ENCODE results near the gene PIAS2. TPM values are rescaled to one million over a fixed set of nuclear protein-coding genes. Genes with fewer than 3 reads are reported as not detected.
"Not testable (repeated sequence)": the region's sequence is repeated elsewhere in the genome, so short reads cannot be mapped to it uniquely, and the experiment has no call there.

The PIAS2 gene, protein sequence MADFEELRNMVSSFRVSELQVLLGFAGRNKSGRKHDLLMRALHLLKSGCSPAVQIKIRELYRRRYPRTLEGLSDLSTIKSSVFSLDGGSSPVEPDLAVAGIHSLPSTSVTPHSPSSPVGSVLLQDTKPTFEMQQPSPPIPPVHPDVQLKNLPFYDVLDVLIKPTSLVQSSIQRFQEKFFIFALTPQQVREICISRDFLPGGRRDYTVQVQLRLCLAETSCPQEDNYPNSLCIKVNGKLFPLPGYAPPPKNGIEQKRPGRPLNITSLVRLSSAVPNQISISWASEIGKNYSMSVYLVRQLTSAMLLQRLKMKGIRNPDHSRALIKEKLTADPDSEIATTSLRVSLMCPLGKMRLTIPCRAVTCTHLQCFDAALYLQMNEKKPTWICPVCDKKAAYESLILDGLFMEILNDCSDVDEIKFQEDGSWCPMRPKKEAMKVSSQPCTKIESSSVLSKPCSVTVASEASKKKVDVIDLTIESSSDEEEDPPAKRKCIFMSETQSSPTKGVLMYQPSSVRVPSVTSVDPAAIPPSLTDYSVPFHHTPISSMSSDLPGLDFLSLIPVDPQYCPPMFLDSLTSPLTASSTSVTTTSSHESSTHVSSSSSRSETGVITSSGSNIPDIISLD
- total RNA-seq: 59.9 TPM

- peak; percentile 74 for DNase-seq (ENCODE audit: low spot score)
Measured at GRCh38 chr18:46917108-46917802, at the start of gene PIAS2, which contains the start of gene KATNAL2. Gene PIAS2, minus strand, starts transcription at chr18:46917507. Its CDS starts 162 bp downstream, at chr18:46917345. Gene KATNAL2, plus strand, starts transcription at chr18:46917602. Its CDS starts 29,271 bp downstream, at chr18:46946873.

DNA sequence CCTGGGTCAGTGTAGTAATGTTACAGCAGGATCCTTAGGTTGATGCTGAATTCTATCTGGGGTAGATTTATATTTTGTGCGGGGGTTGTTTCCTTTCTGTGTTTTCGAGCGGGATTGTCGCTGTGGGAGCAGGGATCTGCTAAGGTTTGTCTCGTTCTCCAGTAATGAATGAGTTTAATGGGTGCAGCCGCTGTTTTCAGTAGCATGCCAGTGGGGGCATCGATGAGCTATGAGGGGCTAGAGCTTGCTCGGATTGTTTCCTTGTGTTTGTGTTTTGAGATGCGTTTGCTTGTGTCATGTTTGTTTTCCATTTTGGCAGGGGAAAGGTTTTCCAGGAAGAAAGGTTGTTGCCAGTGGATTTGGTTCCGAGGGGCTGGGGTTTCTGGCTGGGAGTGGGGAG lies 49.0 kb upstream of the PIAS2 start:
- not testable (repeated sequence) for DNase-seq (ENCODE audit: low spot score)

DNA sequence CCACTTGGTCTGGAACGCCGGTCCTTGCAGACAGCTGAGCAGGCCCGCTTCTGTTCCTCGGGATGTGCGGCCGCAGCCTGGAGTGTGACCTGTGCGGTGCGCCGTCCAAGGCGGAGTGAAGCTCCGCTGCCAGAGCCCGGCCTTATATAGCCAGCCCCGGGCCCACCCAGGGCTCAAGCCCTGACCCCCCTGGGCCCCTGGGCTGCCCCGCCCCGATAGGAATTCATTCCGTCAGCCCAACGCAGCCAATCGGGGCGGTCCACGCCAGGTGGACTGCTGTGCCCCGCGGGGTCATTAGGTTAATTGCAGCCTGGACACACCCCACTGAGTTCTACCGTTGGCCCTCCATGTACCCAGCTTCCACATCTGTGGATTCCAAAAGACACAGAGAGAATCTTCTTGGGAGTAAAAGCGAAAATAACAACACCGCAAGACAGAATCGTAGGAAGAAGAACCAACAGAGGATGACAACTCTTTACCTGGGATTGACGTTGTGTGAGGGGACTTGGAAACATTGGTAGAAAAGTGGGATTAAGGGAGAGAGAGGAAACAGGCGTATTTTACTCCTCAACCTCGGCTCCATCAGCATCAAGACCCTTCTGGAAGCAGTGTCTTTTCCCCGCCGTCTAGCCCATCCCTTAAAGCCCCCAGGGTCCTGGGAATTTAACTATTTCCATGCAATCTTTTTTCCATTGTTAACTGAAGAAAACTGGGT lies 47.4 kb upstream of the PIAS2 start:
- not testable (repeated sequence) for DNase-seq (ENCODE audit: low spot score)

DNA sequence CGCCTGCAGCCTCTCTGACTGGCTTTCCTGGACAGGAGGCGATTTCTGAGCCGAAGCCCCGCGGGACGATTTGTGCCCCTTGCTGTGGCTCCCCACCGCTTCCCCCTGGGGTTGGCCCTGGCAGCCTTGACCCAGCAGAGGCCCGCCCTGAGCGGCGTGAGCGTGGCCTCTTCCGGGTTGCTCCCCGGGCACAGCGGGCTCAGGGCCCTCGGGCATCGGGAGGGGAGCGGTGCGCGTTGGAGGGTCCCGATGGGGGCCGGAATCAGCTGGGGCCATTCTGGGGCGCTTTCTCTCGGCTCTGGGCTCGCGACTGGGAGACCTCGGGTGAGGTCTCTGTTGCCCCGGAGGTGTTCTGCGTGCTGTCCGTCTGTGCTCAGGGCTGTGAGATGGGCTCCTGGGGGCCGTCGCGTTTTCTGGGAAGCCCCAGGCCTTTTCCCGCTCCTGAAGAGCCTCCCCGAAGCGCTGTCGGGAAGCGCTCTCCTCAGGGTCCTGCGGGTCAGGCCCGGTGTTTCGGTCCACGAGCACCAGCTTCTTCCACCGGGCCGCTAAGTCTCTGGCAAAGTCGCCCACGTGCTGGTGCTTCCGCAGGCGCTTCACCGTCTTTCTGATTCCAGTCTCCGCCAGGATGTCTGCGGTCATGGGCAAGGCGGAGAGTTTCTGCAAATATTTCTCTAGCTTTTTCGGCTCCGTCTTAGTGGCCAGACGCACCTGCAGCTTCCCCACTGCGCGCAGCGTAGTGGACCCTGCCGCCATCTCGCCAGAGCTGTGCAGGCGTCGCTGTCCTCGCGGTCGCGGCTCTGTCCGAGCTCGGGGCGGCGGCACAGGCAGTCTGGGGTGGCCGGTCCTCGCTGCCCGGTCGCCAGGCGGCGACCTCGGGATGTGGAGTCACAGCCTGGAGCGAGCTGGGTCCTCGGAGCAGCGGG lies 46.6 kb upstream of the PIAS2 start:
- DNase-seq (ENCODE audit: low spot score): not testable (repeated sequence)

GRCh38 chr18:46958209-46958608 lies 40.9 kb upstream of the PIAS2 start:
- DNase-seq (ENCODE audit: low spot score): no peak

- no peak for DNase-seq (ENCODE audit: low spot score)
Measured at GRCh38 chr18:46953195-46953594, 35.9 kb upstream of the PIAS2 start.

- DNase-seq (ENCODE audit: low spot score): no peak
Measured at GRCh38 chr18:46950064-46950656, 32.9 kb upstream of the PIAS2 start.

DNA sequence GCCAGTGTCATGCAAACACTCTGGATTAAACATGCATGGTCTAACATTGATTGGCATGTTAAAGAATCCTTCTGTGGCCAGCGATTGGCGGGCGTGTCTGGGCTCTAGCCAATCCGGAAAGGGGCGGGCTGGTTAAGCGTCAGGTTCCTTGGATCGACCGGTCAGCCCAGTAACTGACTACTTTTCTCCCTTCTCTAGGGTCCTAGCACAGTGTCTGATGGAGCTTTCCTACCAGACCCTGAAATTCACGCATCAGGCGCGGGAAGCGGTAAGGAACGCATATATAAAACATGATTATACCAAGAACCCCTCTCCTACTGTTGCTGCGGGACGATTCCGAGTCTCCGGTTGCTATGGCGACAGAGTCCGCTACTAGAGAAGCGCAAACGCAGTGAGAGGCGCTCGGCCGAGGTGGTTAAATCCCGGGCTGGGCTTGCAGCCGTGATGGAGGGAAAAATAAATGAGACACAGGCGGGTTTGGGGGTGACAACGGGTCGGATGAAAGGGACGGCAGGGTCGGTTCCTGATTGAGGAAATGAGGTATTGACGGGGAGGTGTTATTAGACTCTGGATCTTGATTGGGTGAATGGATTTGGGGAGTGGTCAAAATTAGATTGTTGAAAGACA lies 29.5 kb upstream of the PIAS2 start:
- DNase-seq (ENCODE audit: low spot score): peak; percentile 70

DNA sequence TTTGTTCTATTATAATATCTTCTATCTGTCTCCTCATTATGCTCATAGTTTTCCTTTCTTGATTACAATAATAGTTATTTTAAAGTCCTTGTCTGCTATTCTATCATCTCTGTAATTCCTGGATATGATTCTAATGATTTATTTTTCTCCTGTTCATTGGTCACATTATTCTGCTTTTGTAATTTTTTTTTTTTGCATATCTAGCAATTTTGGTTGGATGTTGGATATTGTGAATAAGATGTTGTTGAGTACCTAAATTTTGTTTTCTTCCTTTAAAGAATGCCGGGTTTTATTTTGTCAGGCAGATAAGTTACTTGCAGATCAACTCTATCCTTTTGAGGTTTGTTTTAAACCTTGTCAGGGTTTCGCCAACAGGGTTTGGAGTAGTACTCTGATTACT lies 25.3 kb upstream of the PIAS2 start:
- no peak for DNase-seq (ENCODE audit: low spot score)

- no peak for DNase-seq (ENCODE audit: low spot score)
Measured at GRCh38 chr18:46939998-46940571, 22.8 kb upstream of the PIAS2 start.

GRCh38 chr18:46939337-46939963 lies 22.1 kb upstream of the PIAS2 start:
- no peak for DNase-seq (ENCODE audit: low spot score)

- DNase-seq (ENCODE audit: low spot score): no peak
Measured at GRCh38 chr18:46920653-46921052, 3.3 kb upstream of the PIAS2 start.

DNA sequence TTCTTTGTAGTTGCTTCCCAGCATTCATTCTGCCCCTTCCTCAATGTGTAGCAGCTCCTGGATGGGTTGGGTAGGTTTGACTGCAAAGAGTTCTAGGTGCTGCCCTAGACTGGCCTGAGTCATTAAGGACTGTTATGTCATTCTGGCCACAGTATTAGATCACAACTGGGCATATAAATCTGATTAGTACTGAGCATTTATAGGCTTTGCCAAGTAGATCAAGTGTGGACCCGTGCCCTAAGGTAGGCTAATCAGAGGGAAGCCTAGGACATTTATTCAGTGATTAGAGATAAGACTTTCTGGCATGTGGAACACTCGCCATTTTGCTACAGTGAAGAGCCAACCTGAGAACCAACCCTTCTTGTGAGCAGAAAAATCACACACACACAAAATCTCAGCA lies 2.8 kb upstream of the PIAS2 start:
- DNase-seq (ENCODE audit: low spot score): no peak

DNA sequence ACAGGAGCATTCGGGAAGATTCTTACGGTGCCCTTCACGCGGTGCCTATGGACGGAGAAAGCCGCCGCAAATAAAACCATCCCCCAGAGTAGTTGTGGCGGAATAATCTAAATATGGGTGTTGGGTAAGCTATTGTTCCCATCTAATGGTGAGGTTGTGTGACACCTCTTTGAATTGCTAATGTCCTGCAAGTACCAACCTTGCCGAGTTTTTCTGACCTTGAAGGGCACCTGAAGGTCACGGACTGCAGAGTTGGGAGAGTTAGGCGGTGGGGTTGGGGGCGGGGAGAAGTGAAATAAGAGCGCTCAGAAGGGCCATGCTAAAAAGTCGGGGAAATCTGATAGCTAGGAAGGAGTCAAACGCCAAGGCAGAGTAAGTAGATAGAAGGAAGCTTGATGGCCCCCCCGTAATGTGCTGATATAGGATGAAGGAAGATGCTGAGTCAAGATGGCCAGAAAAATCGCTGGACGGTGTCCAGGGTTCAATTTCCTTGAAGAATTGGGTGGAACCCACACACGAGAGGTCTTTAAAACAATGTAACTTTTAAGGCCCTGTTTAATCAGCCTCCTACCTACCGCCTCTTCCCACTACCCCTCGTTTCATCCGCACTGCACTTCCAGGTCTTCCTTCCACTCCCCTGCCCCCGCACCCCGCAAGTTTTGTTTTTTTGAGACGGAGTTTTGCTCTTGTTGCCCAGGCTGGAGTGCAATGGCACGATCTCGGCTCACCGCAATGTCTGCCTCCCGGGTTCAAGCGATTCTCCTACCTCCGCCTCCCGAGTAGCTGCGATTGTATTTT lies 695 bp upstream of the PIAS2 start:
- DNase-seq (ENCODE audit: low spot score): peak; percentile 54

DNA sequence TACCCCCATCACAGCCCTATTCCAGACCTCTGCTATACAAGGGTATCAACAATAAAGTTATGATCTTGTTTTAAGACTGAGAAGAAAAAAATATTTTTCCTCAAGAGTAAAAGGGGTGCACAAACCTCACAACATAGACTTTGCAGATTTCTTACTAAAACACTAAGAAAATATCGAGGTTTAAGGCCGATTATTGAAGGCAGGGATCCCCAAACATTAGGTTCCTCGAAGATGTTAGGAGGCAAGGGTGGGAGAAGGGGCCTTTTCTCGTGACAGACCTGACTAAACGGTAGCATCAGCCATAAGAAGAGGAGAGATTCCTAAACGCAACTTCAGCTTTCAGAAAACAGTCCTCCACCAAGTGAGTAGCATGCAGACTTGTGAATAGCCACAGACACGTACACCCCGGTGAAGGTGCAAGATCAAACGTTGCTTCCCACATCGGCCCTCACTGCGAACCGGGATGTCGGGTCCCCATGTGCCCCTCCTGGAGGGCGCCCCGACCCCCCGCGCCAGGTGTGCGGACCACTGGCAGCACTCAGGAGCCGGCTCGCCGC lies 678 bp downstream of the PIAS2 start:
- DNase-seq (ENCODE audit: low spot score): no peak

DNA sequence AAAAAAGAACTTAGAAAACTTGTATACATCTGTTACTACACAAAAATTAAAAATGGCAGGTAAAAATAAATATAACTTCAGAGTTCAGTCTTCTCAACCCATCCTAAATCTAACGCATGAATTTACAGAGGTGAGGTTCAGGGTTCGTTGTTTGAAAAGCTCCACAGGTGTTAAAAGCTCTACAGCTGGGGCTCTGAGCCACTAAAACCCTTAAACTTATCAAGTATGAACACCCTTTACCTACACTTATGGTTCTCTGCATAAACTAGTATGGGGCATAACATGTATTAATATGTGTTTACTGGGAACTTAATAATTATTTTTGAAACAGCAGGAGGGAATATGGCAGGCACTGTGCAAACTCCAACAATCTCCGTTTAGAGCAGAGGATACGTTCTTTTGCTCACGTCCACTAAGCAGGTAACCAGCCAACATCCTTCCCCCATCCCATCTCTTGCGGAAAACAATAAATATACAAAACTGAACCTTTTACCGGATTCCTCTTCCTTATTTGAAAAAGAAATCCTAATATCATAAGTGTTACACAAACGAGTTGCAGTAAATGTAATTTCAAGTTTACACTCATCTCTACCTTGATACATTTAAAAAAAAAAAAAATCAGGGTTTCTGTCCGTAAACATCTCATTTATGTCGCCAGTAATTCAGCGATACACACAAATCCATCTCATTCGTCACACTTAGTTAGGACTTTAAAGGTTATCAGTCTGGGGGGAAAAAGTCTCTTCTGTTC lies 1.3 kb downstream of the PIAS2 start:
- no peak for DNase-seq (ENCODE audit: low spot score)

DNA sequence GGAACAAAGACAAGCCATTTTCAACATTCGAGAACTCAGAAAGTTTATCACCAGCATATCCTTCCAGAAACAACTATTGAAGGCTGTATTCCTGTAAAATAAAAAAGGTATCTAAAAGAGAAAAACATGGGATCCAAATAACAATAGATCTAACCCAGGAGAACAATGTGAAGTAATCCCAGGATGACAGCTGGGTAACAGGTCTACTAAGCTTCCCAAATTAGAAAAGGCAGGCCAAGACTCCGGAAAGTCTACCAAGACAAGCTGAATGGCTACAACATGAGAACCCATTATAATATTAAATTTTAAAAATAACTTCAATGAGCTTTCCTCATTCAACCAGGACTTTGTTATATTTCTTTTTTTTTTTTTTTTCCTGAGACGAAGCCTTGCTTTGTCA lies 6.5 kb downstream of the PIAS2 start:
- no peak for DNase-seq (ENCODE audit: low spot score)

Data from ureter (tissue), 1 donor.